HCT116 (cell line): ENCODE results near the gene CXCR5.

Experiments
- CTCF ChIP-seq, 3 experiments: fragments of 200-600 bp in 1 of 3; sonication (generic) in 1 of 3; IDR thresholded peaks in 2 of 3; conservative IDR thresholded peaks in 1 of 3; 2 replicates each; pipeline ENCODE4 v1.5.1; 2012 to 2017; ENCODE audit warnings: low read depth in 2 of 3, low read length in 2 of 3, antibody characterized with exemption in 1 of 3, borderline replicate concordance in 1 of 3, control low read depth in 1 of 3, mild to moderate bottlenecking in 1 of 3, mixed read lengths in 1 of 3, mixed run types in 1 of 3, moderate library complexity in 1 of 3; ENCODE audit not compliant: insufficient read depth in 1 of 3
- EGR1 ChIP-seq: IDR thresholded peaks from 2 replicates; pipeline ENCODE4 v1.6.1; 2012; ENCODE audit warnings: low read depth
- ELF1 ChIP-seq: IDR thresholded peaks from 2 replicates; pipeline ENCODE4 v1.6.1; 2012; ENCODE audit warnings: low read depth, borderline replicate concordance
- EZH2 ChIP-seq: fragments of 200-600 bp; sonication (generic); IDR thresholded peaks from 2 replicates; pipeline ENCODE4 v1.6.1; 2017; ENCODE audit warnings: antibody characterized with exemption, mixed run types
- JUND ChIP-seq: IDR thresholded peaks from 2 replicates; pipeline ENCODE4 v1.6.1; 2012
- POLR2A ChIP-seq: IDR thresholded peaks from 2 replicates; pipeline ENCODE4 v1.7.0; 2011; ENCODE audit warnings: borderline replicate concordance; ENCODE audit not compliant: insufficient read depth, insufficient read length; ENCODE audit errors: extremely low read depth
- POLR2AphosphoS5 ChIP-seq: IDR thresholded peaks from 2 replicates; pipeline ENCODE4 v1.6.1; 2011; ENCODE audit warnings: mild to moderate bottlenecking, low read depth, low read length, moderate library complexity
- RAD21 ChIP-seq: IDR thresholded peaks from 2 replicates; pipeline ENCODE4 v1.6.1; 2012; ENCODE audit warnings: low read depth, mild to moderate bottlenecking
- REST ChIP-seq: IDR thresholded peaks from 2 replicates; pipeline ENCODE4 v1.6.1; 2012; ENCODE audit warnings: low read depth
- SIN3A ChIP-seq: IDR thresholded peaks from 2 replicates; pipeline ENCODE4 v1.6.1; 2012; ENCODE audit warnings: low read depth
- ZNF274 ChIP-seq: fragments of 200-500 bp; sonication (Bioruptor generic); IDR thresholded peaks from 2 replicates; pipeline ENCODE4 v1.6.1; 2014; ENCODE audit warnings: mild to moderate bottlenecking, low read depth, low read length, inconsistent platforms
- TF ChIP-seq, protein P1 (sequence below): IDR thresholded peaks from 2 replicates; pipeline ENCODE4 v1.6.1; 2011; ENCODE audit warnings: mild to moderate bottlenecking, low read length, moderate library complexity; ENCODE audit not compliant: insufficient replicate concordance; ENCODE audit errors: extremely low read depth
- TF ChIP-seq, protein P2 (sequence below): IDR thresholded peaks from 2 replicates; pipeline ENCODE4 v1.6.1; 2012

DNA sequence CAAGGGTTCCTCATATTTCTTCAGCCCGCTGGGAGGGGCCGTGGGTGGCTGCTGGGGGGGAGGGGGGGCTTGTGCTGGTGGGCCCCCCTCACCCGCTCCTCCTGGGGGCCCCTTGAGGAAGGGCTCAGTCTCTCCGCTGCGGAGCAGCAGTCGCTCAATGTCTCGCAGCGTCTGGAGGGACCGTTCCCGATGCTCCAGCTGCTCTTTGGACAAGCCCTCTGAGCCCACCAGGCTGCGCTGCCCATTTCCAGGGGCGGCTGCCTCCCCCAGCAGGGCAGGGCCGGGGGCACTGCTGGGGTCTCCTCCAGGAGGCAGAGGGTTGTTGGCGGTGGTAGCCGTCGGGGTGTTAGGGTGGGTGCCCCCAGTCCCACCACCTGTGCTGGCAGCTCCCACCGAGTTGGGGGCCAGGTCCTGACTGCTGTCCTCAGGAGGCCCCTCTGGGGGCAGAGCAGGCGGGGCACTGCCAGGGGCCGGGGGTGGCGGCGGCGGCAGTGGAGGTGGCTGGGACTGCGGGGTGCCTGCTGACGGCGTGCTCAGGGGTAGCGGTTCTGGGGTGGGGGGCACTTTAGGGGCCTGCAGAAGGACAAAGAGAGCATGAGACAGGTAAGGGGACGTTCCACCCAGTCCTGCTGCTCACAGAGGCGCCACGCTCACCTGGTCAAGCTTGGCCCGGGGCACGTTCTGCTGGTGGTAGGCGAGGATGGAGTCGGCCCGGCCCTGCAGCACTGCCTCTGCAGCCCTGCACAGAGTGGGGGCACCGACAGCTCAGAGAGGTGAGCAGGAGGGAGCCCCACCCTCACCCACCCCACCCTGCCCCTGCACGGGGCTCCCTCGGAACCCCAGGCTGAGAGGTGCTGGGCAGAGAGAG is 18.9 kb downstream of the CXCR5 start:
- TF ChIP-seq, protein P1, sequence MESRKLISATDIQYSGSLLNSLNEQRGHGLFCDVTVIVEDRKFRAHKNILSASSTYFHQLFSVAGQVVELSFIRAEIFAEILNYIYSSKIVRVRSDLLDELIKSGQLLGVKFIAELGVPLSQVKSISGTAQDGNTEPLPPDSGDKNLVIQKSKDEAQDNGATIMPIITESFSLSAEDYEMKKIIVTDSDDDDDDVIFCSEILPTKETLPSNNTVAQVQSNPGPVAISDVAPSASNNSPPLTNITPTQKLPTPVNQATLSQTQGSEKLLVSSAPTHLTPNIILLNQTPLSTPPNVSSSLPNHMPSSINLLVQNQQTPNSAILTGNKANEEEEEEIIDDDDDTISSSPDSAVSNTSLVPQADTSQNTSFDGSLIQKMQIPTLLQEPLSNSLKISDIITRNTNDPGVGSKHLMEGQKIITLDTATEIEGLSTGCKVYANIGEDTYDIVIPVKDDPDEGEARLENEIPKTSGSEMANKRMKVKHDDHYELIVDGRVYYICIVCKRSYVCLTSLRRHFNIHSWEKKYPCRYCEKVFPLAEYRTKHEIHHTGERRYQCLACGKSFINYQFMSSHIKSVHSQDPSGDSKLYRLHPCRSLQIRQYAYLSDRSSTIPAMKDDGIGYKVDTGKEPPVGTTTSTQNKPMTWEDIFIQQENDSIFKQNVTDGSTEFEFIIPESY, result no peak
- TF ChIP-seq EGR1, result no peak
- TF ChIP-seq CTCF (IDR thresholded peaks at IDR 0.05 in 2 of 3, conservative IDR thresholded peaks at IDR 0.05 in 1 of 3; ENCODE audit: borderline replicate concordance in 1 of 3, insufficient read depth in 1 of 3, low read depth in 2 of 3, low read length in 2 of 3), result no peak
- no peak for TF ChIP-seq RAD21
- TF ChIP-seq POLR2AphosphoS5, result no peak
- TF ChIP-seq POLR2A, result no peak
- no peak for TF ChIP-seq REST
- TF ChIP-seq ZNF274, result no peak
- TF ChIP-seq, protein P2, sequence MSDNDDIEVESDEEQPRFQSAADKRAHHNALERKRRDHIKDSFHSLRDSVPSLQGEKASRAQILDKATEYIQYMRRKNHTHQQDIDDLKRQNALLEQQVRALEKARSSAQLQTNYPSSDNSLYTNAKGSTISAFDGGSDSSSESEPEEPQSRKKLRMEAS, result no peak
- no peak for TF ChIP-seq JUND
- TF ChIP-seq EZH2, result no peak
- TF ChIP-seq SIN3A, result no peak
- TF ChIP-seq ELF1, result no peak
